ENCODE measurements around the gene CACNA1H. TPM values are rescaled to one million over a fixed set of nuclear protein-coding genes. Genes with fewer than 3 reads are reported as not detected.

The CACNA1H gene
- total RNA-seq, 1 experiment from 2014 or later = 24.8 TPM

GRCh38 chr16:1202274-1202673, 49.4 kb downstream of the CACNA1H start:
- peak; percentile 62 for DNase-seq
- no peaks in the 10 kb centered on the region for H3K27me3 ChIP-seq (ENCODE audit: control insufficient read depth, insufficient read depth, low read length)
- no peaks in the 10 kb centered on the region for H3K36me3 ChIP-seq (replicated peaks; ENCODE audit: control insufficient read depth, insufficient read depth, low read length)
- H3K4me3 ChIP-seq (ENCODE audit: insufficient read depth, low read depth, low read length) = no peak overlapping the region

DNA sequence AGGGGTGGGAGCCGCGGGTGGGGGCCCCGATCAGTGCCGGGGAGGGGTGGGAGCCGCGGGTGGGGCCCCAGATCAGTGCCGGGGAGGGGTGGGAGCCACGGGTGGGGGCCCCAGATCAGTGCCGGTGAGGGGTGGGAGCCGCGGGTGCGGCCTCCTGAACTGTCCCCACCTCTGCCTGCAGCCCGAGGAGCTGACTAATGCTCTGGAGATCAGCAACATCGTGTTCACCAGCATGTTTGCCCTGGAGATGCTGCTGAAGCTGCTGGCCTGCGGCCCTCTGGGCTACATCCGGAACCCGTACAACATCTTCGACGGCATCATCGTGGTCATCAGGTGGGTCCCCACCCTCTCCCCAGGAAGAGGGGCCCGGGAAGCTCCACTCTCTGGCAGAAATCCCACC, 52.0 kb downstream of the CACNA1H start:
- H3K27me3 ChIP-seq (ENCODE audit: control insufficient read depth, insufficient read depth, low read length) = no peaks in the 10 kb centered on the region
- no peak overlapping the region for H3K4me3 ChIP-seq (ENCODE audit: insufficient read depth, low read depth, low read length)
- peak; percentile 66 for DNase-seq
- H3K36me3 ChIP-seq (replicated peaks; ENCODE audit: control insufficient read depth, insufficient read depth, low read length) = no peaks in the 10 kb centered on the region

DNA sequence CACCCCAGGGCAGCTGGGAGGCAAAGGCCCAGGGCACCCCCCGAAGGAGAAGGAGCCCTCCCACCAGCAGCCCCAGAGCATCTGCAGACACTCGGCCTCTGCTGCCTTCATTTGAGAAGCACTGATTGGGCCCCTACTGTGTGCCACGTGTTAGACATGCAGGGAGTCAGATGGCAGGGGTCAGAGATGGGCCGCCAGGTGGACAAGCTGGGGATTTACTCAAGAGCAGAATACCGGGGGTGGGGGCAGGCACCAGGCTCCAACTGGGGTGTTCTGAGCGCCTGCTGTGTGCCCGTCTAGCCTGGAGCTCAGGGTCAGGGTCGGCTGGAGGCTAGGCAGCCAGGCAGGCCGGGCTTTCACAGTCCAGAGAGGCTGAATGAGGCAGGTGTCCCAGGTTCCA, 53.4 kb downstream of the CACNA1H start:
- H3K36me3 ChIP-seq (replicated peaks; ENCODE audit: control insufficient read depth, insufficient read depth, low read length) = no peaks in the 10 kb centered on the region; the same call in none of the 2 replicates
- no peak for DNase-seq
- no peak overlapping the region for H3K4me3 ChIP-seq (ENCODE audit: insufficient read depth, low read depth, low read length)
- no peaks in the 10 kb centered on the region for H3K27me3 ChIP-seq (ENCODE audit: control insufficient read depth, insufficient read depth, low read length)

- Histone ChIP-seq H3K4me3 (ENCODE audit: insufficient read depth, low read depth, low read length) (no peak overlapping the region), H3K27me3 (ENCODE audit: control insufficient read depth, insufficient read depth, low read length) (no peaks in the 10 kb centered on the region), H3K36me3 (replicated peaks; ENCODE audit: control insufficient read depth, insufficient read depth, low read length) (no peaks in the 10 kb centered on the region; the same call in none of the 2 replicates)
- peak; percentile 67 for DNase-seq
Measured at GRCh38 chr16:1206786-1207185, 53.9 kb downstream of the CACNA1H start.

DNA sequence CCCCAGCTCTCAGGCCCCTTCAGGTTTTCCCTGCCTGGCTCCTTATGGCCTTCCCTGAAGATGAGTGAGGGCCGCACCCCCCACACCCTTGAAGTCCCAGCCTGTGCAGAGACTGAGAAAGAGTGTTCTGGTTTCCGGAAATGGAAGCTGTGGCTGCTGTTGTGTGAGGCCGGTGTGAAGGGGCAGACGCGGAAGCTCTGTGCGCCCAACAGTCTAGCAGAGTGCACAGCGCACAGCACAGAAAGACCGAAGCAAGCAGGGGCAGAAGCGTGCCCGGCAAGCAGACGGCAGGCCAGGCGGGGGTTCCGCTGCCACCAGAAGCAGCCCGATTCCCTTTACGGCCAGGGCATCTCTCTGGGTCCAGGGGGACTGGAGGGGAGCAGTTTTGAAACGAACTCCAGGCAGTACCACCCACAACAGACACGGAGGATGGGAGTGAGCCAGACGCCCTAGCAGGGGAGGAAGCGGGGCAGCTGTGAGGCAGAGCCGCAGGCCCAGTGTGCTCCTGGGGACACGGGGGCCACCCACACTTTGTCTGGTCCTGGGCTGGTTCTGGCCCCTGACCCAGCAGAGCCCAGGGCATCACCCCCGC, 55.4 kb downstream of the CACNA1H start:
- no peak overlapping the region for H3K4me3 ChIP-seq (ENCODE audit: insufficient read depth, low read depth, low read length)
- no peaks in the 10 kb centered on the region; the same call in none of the 2 replicates for H3K36me3 ChIP-seq (replicated peaks; ENCODE audit: control insufficient read depth, insufficient read depth, low read length)
- H3K27me3 ChIP-seq (ENCODE audit: control insufficient read depth, insufficient read depth, low read length) = no peaks in the 10 kb centered on the region
- peak; percentile 63 for DNase-seq

- H3K4me3 ChIP-seq (ENCODE audit: insufficient read depth, low read depth, low read length) = no peak overlapping the region
- H3K27me3 ChIP-seq (ENCODE audit: control insufficient read depth, insufficient read depth, low read length) = no peaks in the 10 kb centered on the region
- DNase-seq = peak; percentile 64
- no peaks in the 10 kb centered on the region; the same call in none of the 2 replicates for H3K36me3 ChIP-seq (replicated peaks; ENCODE audit: control insufficient read depth, insufficient read depth, low read length)
Measured at GRCh38 chr16:1209081-1209480, 56.2 kb downstream of the CACNA1H start.

DNA sequence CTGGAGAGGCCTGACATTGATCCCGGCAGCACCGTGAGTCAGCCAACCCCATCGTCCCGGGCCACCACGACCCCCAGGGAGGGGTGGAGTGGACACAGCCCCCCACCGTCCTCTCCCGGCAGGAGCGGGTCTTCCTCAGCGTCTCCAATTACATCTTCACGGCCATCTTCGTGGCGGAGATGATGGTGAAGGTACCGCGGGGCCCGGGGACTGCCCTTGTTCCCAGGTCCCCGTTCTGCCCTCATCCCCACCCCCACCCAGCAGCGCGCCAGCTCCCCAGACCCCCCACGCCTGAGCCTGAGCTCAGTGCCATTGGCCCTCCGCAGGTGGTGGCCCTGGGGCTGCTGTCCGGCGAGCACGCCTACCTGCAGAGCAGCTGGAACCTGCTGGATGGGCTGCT, 57.6 kb downstream of the CACNA1H start:
- Histone ChIP-seq H3K36me3 (replicated peaks; ENCODE audit: control insufficient read depth, insufficient read depth, low read length) (no peaks in the 10 kb centered on the region; the same call in none of the 2 replicates), H3K27me3 (ENCODE audit: control insufficient read depth, insufficient read depth, low read length) (no peaks in the 10 kb centered on the region), H3K4me3 (ENCODE audit: insufficient read depth, low read depth, low read length) (no peak overlapping the region)
- DNase-seq = peak; percentile 64

DNA sequence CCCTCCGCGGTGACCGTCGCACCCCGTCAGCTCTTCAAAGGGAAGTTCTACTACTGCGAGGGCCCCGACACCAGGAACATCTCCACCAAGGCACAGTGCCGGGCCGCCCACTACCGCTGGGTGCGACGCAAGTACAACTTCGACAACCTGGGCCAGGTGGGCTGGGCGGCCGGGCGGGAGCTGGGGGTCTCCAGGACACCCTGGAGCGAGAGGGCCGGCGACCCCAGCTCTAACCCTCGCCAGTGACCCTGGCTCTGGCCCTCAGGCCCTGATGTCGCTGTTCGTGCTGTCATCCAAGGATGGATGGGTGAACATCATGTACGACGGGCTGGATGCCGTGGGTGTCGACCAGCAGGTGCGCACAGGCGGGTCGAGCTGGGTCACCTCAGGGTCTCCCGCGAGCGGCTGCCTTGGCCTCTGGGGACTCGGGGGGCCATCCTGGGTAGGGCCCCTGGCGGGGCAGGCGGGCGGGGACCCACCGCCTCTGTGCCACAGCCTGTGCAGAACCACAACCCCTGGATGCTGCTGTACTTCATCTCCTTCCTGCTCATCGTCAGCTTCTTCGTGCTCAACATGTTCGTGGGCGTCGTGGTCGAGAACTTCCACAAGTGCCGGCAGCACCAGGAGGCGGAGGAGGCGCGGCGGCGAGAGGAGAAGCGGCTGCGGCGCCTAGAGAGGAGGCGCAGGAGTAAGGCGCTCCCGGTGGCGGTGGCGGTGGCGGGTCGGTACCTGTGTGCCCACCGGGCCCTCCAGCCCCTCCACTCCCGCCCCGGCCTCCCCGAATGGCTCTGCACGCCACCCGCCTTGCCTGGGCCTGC, 58.8 kb downstream of the CACNA1H start:
- Histone ChIP-seq H3K27me3 (ENCODE audit: control insufficient read depth, insufficient read depth, low read length) (no peaks in the 10 kb centered on the region), H3K36me3 (replicated peaks; ENCODE audit: control insufficient read depth, insufficient read depth, low read length) (no peaks in the 10 kb centered on the region; the same call in none of the 2 replicates)

DNA sequence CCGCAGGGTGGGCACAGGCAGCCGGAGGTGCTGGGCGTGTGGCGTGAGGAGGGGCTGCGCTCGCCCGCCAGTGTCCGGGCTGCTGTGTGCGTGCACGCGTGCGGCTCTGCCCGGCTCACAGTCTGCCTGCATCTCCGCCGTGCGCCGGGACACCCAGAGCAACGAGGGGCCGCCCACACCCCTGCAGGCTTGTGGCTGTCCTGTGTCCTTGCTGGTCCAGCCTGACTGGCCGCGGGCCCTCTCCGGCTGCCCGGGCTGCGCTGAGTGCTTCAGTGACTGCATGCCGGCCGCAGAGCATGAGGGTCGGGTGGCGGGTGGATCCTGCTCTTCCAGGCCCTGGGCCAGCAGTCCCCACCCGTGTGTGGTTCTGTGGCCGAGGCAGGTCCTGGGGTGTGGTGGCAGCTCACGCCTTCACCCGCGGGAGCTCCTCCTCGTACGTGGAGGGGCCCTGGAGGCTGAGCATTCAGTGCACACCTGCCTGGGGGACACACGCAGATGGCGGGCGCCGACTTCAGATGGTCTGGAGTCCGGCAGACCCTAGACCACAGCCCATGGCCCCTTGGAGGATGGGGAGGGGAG, 59.8 kb downstream of the CACNA1H start:
- H3K36me3 ChIP-seq (replicated peaks; ENCODE audit: control insufficient read depth, insufficient read depth, low read length) = peaks cover 2% of the 10 kb centered on the region
- peak; percentile 63 for DNase-seq
- H3K4me3 ChIP-seq (ENCODE audit: insufficient read depth, low read depth, low read length) = no peak overlapping the region
- no peaks in the 10 kb centered on the region for H3K27me3 ChIP-seq (ENCODE audit: control insufficient read depth, insufficient read depth, low read length)

More for the DNA sequence above, 58.8 kb downstream of the CACNA1H start:
- no peak overlapping the region for H3K4me3 ChIP-seq (ENCODE audit: insufficient read depth, low read depth, low read length)
- DNase-seq = peak; percentile 65

- Histone ChIP-seq H3K36me3 (replicated peaks; ENCODE audit: control insufficient read depth, insufficient read depth, low read length) (peaks cover 2% of the 10 kb centered on the region), H3K4me3 (ENCODE audit: insufficient read depth, low read depth, low read length) (no peak overlapping the region), H3K27me3 (ENCODE audit: control insufficient read depth, insufficient read depth, low read length) (no peaks in the 10 kb centered on the region)
- DNase-seq = no peak
Measured at GRCh38 chr16:1213231-1213630, 60.3 kb downstream of the CACNA1H start.

GRCh38 chr16:1213796-1214372, 61.0 kb downstream of the CACNA1H start:
- no peaks in the 10 kb centered on the region for H3K27me3 ChIP-seq (ENCODE audit: control insufficient read depth, insufficient read depth, low read length)
- H3K36me3 ChIP-seq (replicated peaks; ENCODE audit: control insufficient read depth, insufficient read depth, low read length) = peaks cover 2% of the 10 kb centered on the region
- DNase-seq = no peak
- no peak overlapping the region for H3K4me3 ChIP-seq (ENCODE audit: insufficient read depth, low read depth, low read length)

DNA sequence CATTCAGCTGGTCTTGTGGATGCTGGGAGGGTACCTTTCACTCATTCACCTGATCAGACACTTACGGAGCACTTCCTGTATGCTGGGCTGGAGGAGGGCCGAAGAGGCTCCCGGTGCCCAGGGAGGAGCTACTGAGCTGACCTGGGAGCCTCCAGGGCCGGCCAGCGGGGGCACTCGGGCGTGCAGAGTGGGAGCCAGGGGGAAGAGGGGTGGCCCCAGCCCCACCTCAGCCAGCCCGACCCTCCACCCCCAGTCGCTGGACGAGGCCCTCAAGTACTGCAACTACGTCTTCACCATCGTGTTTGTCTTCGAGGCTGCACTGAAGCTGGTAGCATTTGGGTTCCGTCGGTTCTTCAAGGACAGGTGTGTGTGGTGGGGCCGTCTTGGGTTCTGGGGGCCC, 61.8 kb downstream of the CACNA1H start:
- no peak overlapping the region for H3K4me3 ChIP-seq (ENCODE audit: insufficient read depth, low read depth, low read length)
- H3K36me3 ChIP-seq (replicated peaks; ENCODE audit: control insufficient read depth, insufficient read depth, low read length) = peaks cover 2% of the 10 kb centered on the region
- no peaks in the 10 kb centered on the region for H3K27me3 ChIP-seq (ENCODE audit: control insufficient read depth, insufficient read depth, low read length)

DNA sequence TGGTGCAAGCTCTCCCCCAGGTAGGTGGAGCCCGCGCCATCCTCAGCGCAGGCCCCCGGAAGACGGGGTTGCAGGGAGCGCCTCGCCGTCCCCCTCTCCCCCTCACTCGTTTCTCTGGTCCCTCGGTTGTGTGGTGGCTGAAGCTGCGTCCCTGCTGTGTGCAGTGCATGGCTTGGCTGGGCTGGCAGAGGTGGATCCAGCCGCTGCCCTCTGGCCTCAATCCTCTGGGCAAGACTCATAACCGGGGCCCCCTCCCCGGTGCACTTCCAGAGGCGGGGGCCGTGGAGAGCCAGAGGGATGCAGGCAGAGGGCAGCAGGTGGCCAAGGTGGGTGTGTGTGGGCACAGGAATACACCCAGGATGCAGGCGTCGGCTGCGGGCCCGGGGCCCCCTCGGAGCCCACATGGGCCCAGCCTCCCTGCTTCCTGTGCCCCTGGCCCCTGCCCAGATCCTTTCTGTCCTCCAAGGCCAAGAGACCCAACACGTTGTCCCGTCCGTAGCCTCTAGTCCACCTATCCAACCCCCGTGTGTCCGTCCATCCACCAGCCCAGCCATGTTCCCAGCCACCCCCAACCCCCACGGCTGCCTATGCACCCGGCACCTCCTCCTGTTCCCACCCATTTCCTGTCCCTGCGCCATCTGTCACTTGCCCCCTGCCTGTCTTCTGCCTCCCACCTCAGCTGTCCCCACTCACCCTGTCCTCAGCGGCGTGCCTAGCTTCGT, 62.8 kb downstream of the CACNA1H start:
- Histone ChIP-seq H3K27me3 (ENCODE audit: control insufficient read depth, insufficient read depth, low read length) (no peaks in the 10 kb centered on the region), H3K36me3 (replicated peaks; ENCODE audit: control insufficient read depth, insufficient read depth, low read length) (peaks cover 2% of the 10 kb centered on the region), H3K4me3 (ENCODE audit: insufficient read depth, low read depth, low read length) (no peak overlapping the region)
- peak; percentile 70 for DNase-seq

More for the DNA sequence above, 61.8 kb downstream of the CACNA1H start:
- peak; percentile 71 for DNase-seq

GRCh38 chr16:1216296-1216619, 63.4 kb downstream of the CACNA1H start:
- peak; percentile 64 for DNase-seq
- no peak overlapping the region for H3K4me3 ChIP-seq (ENCODE audit: insufficient read depth, low read depth, low read length)
- H3K36me3 ChIP-seq (replicated peaks; ENCODE audit: control insufficient read depth, insufficient read depth, low read length) = peaks cover 2% of the 10 kb centered on the region
- H3K27me3 ChIP-seq (ENCODE audit: control insufficient read depth, insufficient read depth, low read length) = no peaks in the 10 kb centered on the region

Measured in H7 (cell line).